IMR-90 (cell line): Measurements from ENCODE around the gene IL16.

Experiments
- BHLHE40 ChIP-seq: fragments of 150-350 bp; IDR thresholded peaks from 2 replicates; pipeline ENCODE4 v1.6.1; 2016; ENCODE audit warnings: mild to moderate bottlenecking, low read depth, low read length
- CEBPB ChIP-seq: IDR thresholded peaks from 2 replicates; pipeline ENCODE4 v1.6.1; 2012; ENCODE audit warnings: low read depth, low read length, improper control_type of control experiment
- CTCF ChIP-seq: conservative IDR thresholded peaks from 2 replicates; pipeline ENCODE4 v1.5.1; 2012; ENCODE audit warnings: mild to moderate bottlenecking, low read depth, low read length, improper control_type of control experiment
- ELK1 ChIP-seq: fragments of 150-350 bp; IDR thresholded peaks from 2 replicates; pipeline ENCODE4 v1.6.1; 2016; ENCODE audit warnings: low read depth, mild to moderate bottlenecking, low read length, moderate library complexity, borderline replicate concordance
- MAFK ChIP-seq: IDR thresholded peaks from 2 replicates; pipeline ENCODE4 v1.6.1; 2012; ENCODE audit warnings: low read depth, low read length, improper control_type of control experiment
- MXI1 ChIP-seq: IDR thresholded peaks from 2 replicates; pipeline ENCODE4 v1.6.1; 2012; ENCODE audit warnings: low read depth, mild to moderate bottlenecking, low read length, moderate library complexity, borderline replicate concordance
- POLR2A ChIP-seq: IDR thresholded peaks from 2 replicates; pipeline ENCODE4 v1.6.1; 2012; ENCODE audit warnings: mild to moderate bottlenecking, low read depth, low read length
- RAD21 ChIP-seq: IDR thresholded peaks from 2 replicates; pipeline ENCODE4 v1.6.1; 2012; ENCODE audit warnings: low read length, improper control_type of control experiment
- RCOR1 ChIP-seq: IDR thresholded peaks from 2 replicates; pipeline ENCODE4 v1.6.1; 2012; ENCODE audit warnings: mild to moderate bottlenecking, low read length, improper control_type of control experiment; ENCODE audit not compliant: insufficient replicate concordance

GRCh38 chr15:81165535-81165934, 31.1 kb upstream of the IL16 start:
- no peak for TF ChIP-seq POLR2A
- no peak for TF ChIP-seq BHLHE40
- no peak for TF ChIP-seq CTCF
- TF ChIP-seq RAD21, result no peak
- TF ChIP-seq CEBPB, result no peak
- no peak for TF ChIP-seq ELK1
- TF ChIP-seq RCOR1, result no peak
- no peak for TF ChIP-seq MAFK
- no peak for TF ChIP-seq MXI1
